HEK293T (cell line): ENCODE results near the gene IER5.

Experiments used
- CTCF ChIA-PET: fragments of 350-600 bp; formaldehyde crosslinking; extraction: SDS; loops from one replicate; lab custom pipeline; 2021; ENCODE audit warnings: antibody characterized with exemption, inconsistent platforms; lab: Yijun Ruan, JAX
- POLR2A ChIA-PET: fragments of 350-600 bp; formaldehyde crosslinking; extraction: SDS; loops from one replicate; lab custom pipeline; 2020; ENCODE audit warnings: antibody characterized with exemption, inconsistent platforms; lab: Yijun Ruan, JAX
- DNase-seq: peaks from one replicate; pipeline ENCODE4 v3.0.0; 2012; ENCODE audit warnings: mixed read lengths; ENCODE audit errors: extremely low spot score
- ARNT ChIP-seq: fragments of 450-650 bp; IDR thresholded peaks from 2 replicates; pipeline ENCODE4 v1.6.1; 2017; ENCODE audit warnings: mild to moderate bottlenecking
- BHLHE40 ChIP-seq: fragments of 450-650 bp; IDR thresholded peaks from 2 replicates; pipeline ENCODE4 v1.6.1; 2016; ENCODE audit warnings: mild to moderate bottlenecking, moderate library complexity, borderline replicate concordance
- CTBP1 ChIP-seq: fragments of 450-650 bp; IDR thresholded peaks from 2 replicates; pipeline ENCODE4 v1.6.1; 2016; ENCODE audit warnings: borderline replicate concordance
- ELF4 ChIP-seq: fragments of 450-650 bp; IDR thresholded peaks from 2 replicates; pipeline ENCODE4 v1.6.1; 2017; ENCODE audit warnings: antibody characterized with exemption
- FOXA1 ChIP-seq: fragments of 450-650 bp; IDR thresholded peaks from 2 replicates; pipeline ENCODE4 v1.6.1; 2016; ENCODE audit warnings: mild to moderate bottlenecking
- FOXK2 ChIP-seq: fragments of 450-650 bp; IDR thresholded peaks from 2 replicates; pipeline ENCODE4 v1.6.1; 2016; ENCODE audit warnings: mild to moderate bottlenecking
- FOXM1 ChIP-seq: fragments of 450-650 bp; IDR thresholded peaks from 2 replicates; pipeline ENCODE4 v1.6.1; 2017; ENCODE audit warnings: mild to moderate bottlenecking, borderline replicate concordance
- HDGF ChIP-seq: fragments of 450-650 bp; IDR thresholded peaks from 2 replicates; pipeline ENCODE4 v1.6.1; 2017; ENCODE audit warnings: antibody characterized with exemption, borderline replicate concordance
- L3MBTL2 ChIP-seq: fragments of 450-650 bp; conservative IDR thresholded peaks from 2 replicates; pipeline ENCODE4 v1.6.1; 2016; ENCODE audit warnings: mild to moderate bottlenecking
- LEF1 ChIP-seq: fragments of 450-650 bp; IDR thresholded peaks from 2 replicates; pipeline ENCODE4 v1.6.1; 2017; ENCODE audit warnings: mild to moderate bottlenecking, borderline replicate concordance
- NFRKB ChIP-seq: fragments of 450-650 bp; IDR thresholded peaks from 2 replicates; pipeline ENCODE4 v1.6.1; 2016; ENCODE audit warnings: mild to moderate bottlenecking, moderate library complexity
- PKNOX1 ChIP-seq: fragments of 450-650 bp; IDR thresholded peaks from 2 replicates; pipeline ENCODE4 v1.6.1; 2016
- SP1 ChIP-seq: fragments of 450-650 bp; IDR thresholded peaks from 2 replicates; pipeline ENCODE4 v1.6.1; 2017
- SUZ12 ChIP-seq: fragments of 450-650 bp; IDR thresholded peaks from 2 replicates; pipeline ENCODE4 v1.6.1; 2016; ENCODE audit warnings: mild to moderate bottlenecking
- TARDBP ChIP-seq: fragments of 450-650 bp; IDR thresholded peaks from 2 replicates; pipeline ENCODE4 v1.6.1; 2016
- ZNF384 ChIP-seq: fragments of 450-650 bp; IDR thresholded peaks from 2 replicates; pipeline ENCODE4 v1.6.1; 2016

The IER5 gene

DNA sequence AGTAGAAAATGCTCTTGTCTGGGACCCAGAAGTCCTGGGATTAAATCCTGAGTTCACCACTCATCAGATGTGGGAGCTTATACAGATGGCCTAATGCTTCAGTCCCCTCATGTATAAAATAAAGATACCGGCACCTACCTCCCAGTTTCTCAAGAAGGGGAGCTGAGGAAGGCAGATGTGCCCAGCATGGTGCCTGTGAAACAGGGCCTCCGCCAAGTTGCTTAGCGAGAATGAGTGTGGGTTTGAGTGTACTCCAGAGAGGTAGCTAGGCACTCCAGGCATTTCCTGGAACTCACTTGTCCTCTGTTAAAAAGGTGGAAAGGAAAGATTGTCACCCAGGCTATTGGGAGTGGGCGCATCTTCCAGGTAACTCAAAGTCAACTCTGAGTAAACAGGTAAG, 37.8 kb downstream of the IER5 start:
- TF ChIP-seq TARDBP (no peak), SP1 (no peak), ZNF384 (no peak), L3MBTL2 (no peak), ELF4 (no peak), PKNOX1 (no peak), FOXA1 (no peak), FOXK2 (no peak), HDGF (no peak), NFRKB (no peak), SUZ12 (no peak), FOXM1 (no peak), BHLHE40 (no peak)
- CTCF ChIA-PET: interaction anchor here (0.7 to 1.2 kb wide), 2 partner anchors 8 to 21 kb away, joined by 3 to 4 read pairs; no protein-coding TSS in a partner anchor
- DNase-seq: no peak
- POLR2A ChIA-PET: interaction anchor here (1.7 to 2.7 kb wide), 2 partner anchors 21 to 37 kb away, joined by 6 to 10 read pairs; partner anchors contain the start of gene IER5

GRCh38 chr1:181126871-181127587, 38.5 kb downstream of the IER5 start:
- ChIA-PET POLR2A (interaction anchor here (1.7 to 2.7 kb wide), 2 partner anchors 22 to 38 kb away, joined by 6 to 10 read pairs; partner anchors contain the start of gene IER5), CTCF (interaction anchor here (0.6 to 1.4 kb wide), 6 partner anchors 7 to 245 kb away, joined by 3 to 13 read pairs (median 4); no protein-coding TSS in a partner anchor)
- TF ChIP-seq FOXM1: no peak
- TF ChIP-seq CTBP1: no peak
- TF ChIP-seq HDGF: no peak
- peak; percentile 63; the same call in 1 of the 2 replicates for TF ChIP-seq ZNF384
- TF ChIP-seq PKNOX1: no peak
- TF ChIP-seq FOXA1: no peak
- no peak for TF ChIP-seq FOXK2
- TF ChIP-seq ELF4: no peak

DNA sequence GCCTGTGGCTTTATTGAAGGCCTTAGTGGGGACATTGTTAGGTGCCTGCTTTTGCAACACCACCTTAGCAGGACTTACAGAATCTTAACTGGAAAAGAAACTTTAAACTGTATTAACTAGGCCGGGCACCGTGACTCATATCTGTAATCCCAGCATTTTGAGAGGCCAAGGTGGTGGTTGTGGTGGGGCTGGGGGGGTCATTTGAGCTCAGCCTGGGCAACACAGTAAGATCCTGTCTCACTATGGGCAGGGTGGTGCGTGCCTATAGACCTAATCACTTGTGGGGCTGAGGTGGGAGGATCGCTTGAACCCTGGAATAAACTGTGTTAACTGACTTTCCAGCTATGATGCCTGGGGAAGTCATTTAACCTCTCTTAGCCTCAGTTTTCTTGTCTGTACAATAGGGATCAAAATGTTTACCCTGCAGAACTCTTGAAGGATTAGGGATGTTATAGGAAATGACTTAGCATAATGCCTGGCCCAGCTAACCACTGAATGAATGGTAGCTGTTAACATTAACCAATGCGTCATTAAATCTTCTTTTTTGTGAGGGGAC, 39.5 kb downstream of the IER5 start:
- ChIA-PET CTCF (interaction anchor here (0.8 to 1.4 kb wide), 4 partner anchors 8 to 246 kb away, joined by 3 to 13 read pairs (median 4); no protein-coding TSS in a partner anchor), POLR2A (interaction anchor here (0.8 to 2.7 kb wide), 3 partner anchors 10 to 39 kb away, joined by 4 to 10 read pairs (median 6); partner anchors contain the start of gene IER5)
- DNase-seq: no peak
- no peak for TF ChIP-seq FOXK2
- no peak for TF ChIP-seq ZNF384
- no peak for TF ChIP-seq SP1
- TF ChIP-seq CTBP1: no peak
- TF ChIP-seq FOXM1: no peak
- no peak for TF ChIP-seq BHLHE40
- no peak for TF ChIP-seq LEF1
- TF ChIP-seq NFRKB: no peak
- no peak for TF ChIP-seq ELF4
- TF ChIP-seq SUZ12: no peak

More at GRCh38 chr1:181126871-181127587, 38.5 kb downstream of the IER5 start:
- DNase-seq: peak; percentile 55

- TF ChIP-seq FOXA1: no peak
- no peak for TF ChIP-seq HDGF
- no peak for TF ChIP-seq NFRKB
- TF ChIP-seq ARNT: no peak
- TF ChIP-seq PKNOX1: no peak
- TF ChIP-seq L3MBTL2: no peak
- ChIA-PET POLR2A (interaction anchor here (0.8 to 2.7 kb wide), 2 partner anchors 11 to 40 kb away, joined by 4 to 10 read pairs; partner anchors contain the start of gene IER5), CTCF (interaction anchor here (0.8 kb wide), 1 partner anchor 14 kb away, joined by 3 read pairs; no protein-coding TSS in a partner anchor)
- DNase-seq: no peak
Observed at GRCh38 chr1:181128592-181129497, 40.3 kb downstream of the IER5 start.

- ChIA-PET POLR2A (no interaction called here), CTCF (no interaction called here)
- DNase-seq: no peak
- no peak for TF ChIP-seq ARNT
- no peak for TF ChIP-seq CTBP1
- no peak for TF ChIP-seq FOXA1
Observed at GRCh38 chr1:181129771-181130606, 41.5 kb downstream of the IER5 start.
